Ascending aorta (tissue), 2 donors: ENCODE measurements around the gene STK10. TPM values are rescaled to one million over a fixed set of nuclear protein-coding genes. Genes with fewer than 3 reads are reported as not detected.
A peak's percentile ranks its signal among the peaks of the same experiment; 100 is the strongest.

Experiments used
- DNase-seq, 2 donors: peaks; one replicate each; pipeline ENCODE4 v3.0.0-alpha.2; 2019; ENCODE audit warnings: low spot score in 2 of 2
- H3K27ac ChIP-seq, 2 donors: fragments of 200-600 bp; sonication (generic); one replicate each; pipeline ENCODE4 v1.5.1; 2016 to 2017; ENCODE audit warnings: mild to moderate bottlenecking in 1 of 2
- H3K27me3 ChIP-seq: fragments of 200-600 bp; sonication (generic); one replicate; pipeline ENCODE4 v1.5.1; 2017
- H3K36me3 ChIP-seq, 2 donors: fragments of 200-600 bp; sonication (generic); one replicate each; pipeline ENCODE4 v1.5.1; 2016
- H3K4me1 ChIP-seq, 2 donors: fragments of 200-600 bp; sonication (generic); one replicate each; pipeline ENCODE4 v1.5.1; 2016 to 2017; ENCODE audit warnings: mild to moderate bottlenecking in 1 of 2
- H3K4me3 ChIP-seq, 2 donors: fragments of 200-600 bp; sonication (generic); one replicate each; pipeline ENCODE4 v1.5.1; 2016 to 2017; ENCODE audit warnings: mild to moderate bottlenecking in 1 of 2
- H3K9me3 ChIP-seq, 2 donors: fragments of 200-600 bp; sonication (generic); one replicate each; pipeline ENCODE4 v1.5.1; 2016
- CTCF ChIP-seq, 3 experiments: fragments of 200-600 bp in 2 of 3; fragments of 450-650 bp in 1 of 3; sonication (generic) in 2 of 3; IDR thresholded peaks; one replicate each; pipeline ENCODE4 v1.5.1; 2016 to 2019; ENCODE audit warnings: antibody characterized with exemption in 3 of 3, mild to moderate bottlenecking in 1 of 3, moderate library complexity in 1 of 3
- intact Hi-C: fragments of 100-400 bp; cut with DNase I; formaldehyde crosslinking; loops from one replicate; pipeline ENCODE4 v1.15.1; 2023
- total RNA-seq: library from RNA; depleted of rRNA; stranded (reverse); fragments of >200 nt; gene quantifications from one replicate; pipeline ENCODE4 v1.1.0, GENCODE V29; 2016

STK10 gene
- total RNA-seq, 1 donor from 2014 or later: 18.4 TPM

GRCh38 chr5:172048539-172049101 lies 139.4 kb downstream of the STK10 start:
- Histone ChIP-seq H3K4me3 (no peak overlapping the region), H3K4me1 (peaks cover 0 to 3% of the 10 kb centered on the region in 2 donors), H3K9me3 (no peaks in the 10 kb centered on the region), H3K27me3 (no peaks in the 10 kb centered on the region), H3K27ac (no peak overlapping the region), H3K36me3 (peaks cover 9 to 19% of the 10 kb centered on the region in 2 donors)
- TF ChIP-seq CTCF (IDR thresholded peaks at IDR 0.05): no peak
- DNase-seq: peak in 1 of 2 donors; percentile 55
- intact Hi-C loops: no loop called here

GRCh38 chr5:172048170-172048422 lies 139.9 kb downstream of the STK10 start:
- Histone ChIP-seq H3K27me3 (no peaks in the 10 kb centered on the region), H3K27ac (no peak overlapping the region), H3K9me3 (no peaks in the 10 kb centered on the region), H3K4me3 (no peak overlapping the region), H3K4me1 (peaks cover 0 to 3% of the 10 kb centered on the region in 2 donors), H3K36me3 (peaks cover 9 to 19% of the 10 kb centered on the region in 2 donors)
- intact Hi-C loops: no loop called here
- TF ChIP-seq CTCF (IDR thresholded peaks at IDR 0.05): no peak
- DNase-seq: no peak

GRCh38 chr5:172046593-172046992 lies 141.4 kb downstream of the STK10 start:
- H3K4me3 ChIP-seq: no peak overlapping the region
- H3K9me3 ChIP-seq: no peaks in the 10 kb centered on the region
- no peak for TF ChIP-seq CTCF (IDR thresholded peaks at IDR 0.05)
- peak in 1 of 2 donors; percentile 2 for DNase-seq
- H3K27ac ChIP-seq: no peak overlapping the region
- intact Hi-C loops: no loop called here
- H3K4me1 ChIP-seq: no peaks in the 10 kb centered on the region
- H3K27me3 ChIP-seq: no peaks in the 10 kb centered on the region
- peaks cover 9 to 19% of the 10 kb centered on the region in 2 donors for H3K36me3 ChIP-seq

- Histone ChIP-seq H3K9me3 (no peaks in the 10 kb centered on the region), H3K27ac (no peak overlapping the region), H3K4me1 (no peaks in the 10 kb centered on the region), H3K27me3 (no peaks in the 10 kb centered on the region), H3K36me3 (peaks cover 9 to 12% of the 10 kb centered on the region in 2 donors), H3K4me3 (no peak overlapping the region)
- TF ChIP-seq CTCF (IDR thresholded peaks at IDR 0.05): no peak
- DNase-seq: no peak
- intact Hi-C loops: no loop called here
Observed at GRCh38 chr5:172045315-172045632, 142.8 kb downstream of the STK10 start.

GRCh38 chr5:172044631-172045314 lies 143.3 kb downstream of the STK10 start:
- no peak for DNase-seq
- Histone ChIP-seq H3K27me3 (no peaks in the 10 kb centered on the region), H3K4me3 (no peak overlapping the region), H3K36me3 (peaks cover 8 to 9% of the 10 kb centered on the region in 2 donors), H3K9me3 (no peaks in the 10 kb centered on the region), H3K4me1 (no peaks in the 10 kb centered on the region), H3K27ac (no peak overlapping the region)
- intact Hi-C loops: loop anchor here (5.0 kb wide), 1 partner anchor 622 kb away; no protein-coding TSS in a partner anchor
- TF ChIP-seq CTCF (IDR thresholded peaks at IDR 0.05): no peak
